GM23338 (cell line): ENCODE data around the gene GNA12. TPM values are rescaled to one million over a fixed set of nuclear protein-coding genes. Genes with fewer than 3 reads are reported as not detected.

Experiments
- ATAC-seq: fragments of 200-7000 bp; cut with Tn5 transposase; 3 replicates; pipeline ENCODE4 v1.9.1; 2020
- DNase-seq: peaks from one replicate; pipeline ENCODE4 v3.0.0-alpha.2; 2015; ENCODE audit warnings: low spot score
- H2AFZ ChIP-seq: fragments of 200-600 bp; sonication (generic); 2 replicates; pipeline ENCODE4 v1.8.0; 2016; ENCODE audit warnings: antibody characterized with exemption, mild to moderate bottlenecking, moderate library complexity
- H3F3A ChIP-seq: fragments of 200-600 bp; sonication (generic); replicated peaks from 2 replicates; pipeline ENCODE4 v1.8.0; 2017; ENCODE audit warnings: antibody characterized with exemption, mixed run types, low read depth
- H3K27ac ChIP-seq: fragments of 200-600 bp; sonication (generic); 2 replicates; pipeline ENCODE4 v1.6.1; 2016; ENCODE audit warnings: low read depth
- H3K27me3 ChIP-seq: fragments of 200-600 bp; sonication (generic); 2 replicates; pipeline ENCODE4 v1.8.0; 2016; ENCODE audit warnings: mild to moderate bottlenecking, mixed run types, moderate library complexity; ENCODE audit not compliant: insufficient read depth
- H3K36me3 ChIP-seq: fragments of 200-600 bp; sonication (generic); 2 replicates; pipeline ENCODE4 v1.8.0; 2016; ENCODE audit warnings: mild to moderate bottlenecking; ENCODE audit not compliant: insufficient read depth
- H3K4me1 ChIP-seq: fragments of 200-600 bp; sonication (generic); 2 replicates; pipeline ENCODE4 v1.8.0; 2016; ENCODE audit warnings: mild to moderate bottlenecking, moderate library complexity; ENCODE audit not compliant: insufficient read depth
- H3K4me2 ChIP-seq: fragments of 200-600 bp; sonication (generic); 2 replicates; pipeline ENCODE4 v1.7.1; 2017; ENCODE audit warnings: mixed run types
- H3K4me3 ChIP-seq: fragments of 200-600 bp; sonication (generic); 2 replicates; pipeline ENCODE4 v1.6.1; 2016; ENCODE audit warnings: mixed run types
- H3K79me2 ChIP-seq: fragments of 200-600 bp; sonication (generic); replicated peaks from 2 replicates; pipeline ENCODE4 v1.8.0; 2017; ENCODE audit warnings: mild to moderate bottlenecking; ENCODE audit not compliant: insufficient read depth
- H3K9me2 ChIP-seq: fragments of 200-600 bp; sonication (generic); 2 replicates; pipeline ENCODE4 v1.8.0; 2017; ENCODE audit not compliant: insufficient read depth
- H4K20me1 ChIP-seq: fragments of 200-600 bp; sonication (generic); replicated peaks from 2 replicates; pipeline ENCODE4 v1.8.0; 2017; ENCODE audit warnings: mild to moderate bottlenecking; ENCODE audit not compliant: insufficient read depth
- H3K27ac Mint-ChIP-seq: 2 replicates; pipeline ENCODE4 v1.8.0; 2020; ENCODE audit warnings: inconsistent platforms, mild to moderate bottlenecking, moderate library complexity, mixed read lengths
- H3K27me3 Mint-ChIP-seq: 3 replicates; pipeline ENCODE4 v1.8.0; 2022; ENCODE audit warnings: low read depth, mild to moderate bottlenecking, moderate library complexity, mixed read lengths, inconsistent platforms; ENCODE audit not compliant: insufficient read depth, poor library complexity
- H3K36me3 Mint-ChIP-seq: 3 replicates; pipeline ENCODE4 v1.8.0; 2021; ENCODE audit warnings: low read depth, mild to moderate bottlenecking, inconsistent platforms, moderate library complexity, mixed read lengths
- H3K4me1 Mint-ChIP-seq: 3 replicates; pipeline ENCODE4 v1.8.0; 2020; ENCODE audit warnings: mild to moderate bottlenecking, inconsistent platforms, mixed read lengths
- H3K4me3 Mint-ChIP-seq: 3 replicates; pipeline ENCODE4 v1.8.0; 2021; ENCODE audit warnings: moderate library complexity, mild to moderate bottlenecking, inconsistent platforms, mixed read lengths
- H3K9me3 Mint-ChIP-seq: 3 replicates; pipeline ENCODE4 v1.8.0; 2020; ENCODE audit warnings: moderate library complexity, mild to moderate bottlenecking, inconsistent platforms, mixed read lengths
- CREB1 ChIP-seq: fragments of 250-450 bp; sonication (Bioruptor Pico); IDR thresholded peaks from 2 replicates; pipeline ENCODE4 v1.5.0; 2020; ENCODE audit warnings: low read depth, mild to moderate bottlenecking, moderate library complexity
- EZH2phosphoT487 ChIP-seq: fragments of 200-600 bp; sonication (generic); IDR thresholded peaks from one replicate; pipeline ENCODE4 v1.8.1; 2018; ENCODE audit warnings: antibody characterized with exemption; ENCODE audit not compliant: unreplicated experiment
- NANOG ChIP-seq: IDR thresholded peaks from 2 replicates; pipeline ENCODE4 v1.6.1; 2016; ENCODE audit warnings: antibody characterized with exemption, borderline replicate concordance
- POLR2AphosphoS5 ChIP-seq: IDR thresholded peaks from 2 replicates; pipeline ENCODE4 v1.6.1; 2016; ENCODE audit warnings: antibody characterized with exemption, low read depth
- polyA plus RNA-seq: library from polyadenylated mRNA; unstranded; fragments of >200 nt; fragmentation: Nextera tagmentation; extraction: Ambion mirVana; gene quantifications from 2 replicates; pipeline ENCODE4 v1.2.1, GENCODE V29; 2016
- total RNA-seq: library from RNA; depleted of rRNA; stranded (reverse); fragments of >200 nt; shearing (Covaris generic); gene quantifications from 2 replicates; pipeline ENCODE4 v1.2.3, GENCODE V29; 2014
- TF ChIP-seq, protein P1 (sequence below): IDR thresholded peaks from one replicate; pipeline ENCODE4 v1.6.1; 2018; ENCODE audit warnings: antibody characterized with exemption; ENCODE audit not compliant: unreplicated experiment
- TF ChIP-seq, protein P2 (sequence below): IDR thresholded peaks from 2 replicates; pipeline ENCODE4 v1.6.1; 2016; ENCODE audit warnings: antibody characterized with exemption

GNA12 gene
- total and polyA plus RNA-seq, 2 experiments from 2014 or later = 24.0 to 87.7 TPM

DNA sequence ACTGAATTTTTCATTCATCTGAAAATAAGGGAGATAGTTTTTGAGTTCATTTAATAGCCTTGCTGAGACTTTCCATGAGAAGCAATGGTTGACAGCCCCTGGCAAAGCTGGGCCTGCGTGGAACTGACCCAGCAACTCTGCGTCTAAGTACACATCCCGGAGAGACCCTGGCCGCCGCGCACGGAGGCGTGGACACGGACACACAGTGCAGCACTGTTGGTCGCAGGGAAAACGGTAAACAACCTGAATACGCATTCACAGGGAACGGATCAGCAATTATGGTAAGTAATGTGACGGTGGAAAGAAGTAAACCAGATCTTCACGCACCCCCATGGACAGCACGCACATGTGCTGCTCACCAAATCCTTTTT is 28.2 kb downstream of the GNA12 start (continued):
- TF ChIP-seq CREB1 (no peak), NANOG (no peak), EZH2phosphoT487 (no peak)
- TF ChIP-seq, protein P1, sequence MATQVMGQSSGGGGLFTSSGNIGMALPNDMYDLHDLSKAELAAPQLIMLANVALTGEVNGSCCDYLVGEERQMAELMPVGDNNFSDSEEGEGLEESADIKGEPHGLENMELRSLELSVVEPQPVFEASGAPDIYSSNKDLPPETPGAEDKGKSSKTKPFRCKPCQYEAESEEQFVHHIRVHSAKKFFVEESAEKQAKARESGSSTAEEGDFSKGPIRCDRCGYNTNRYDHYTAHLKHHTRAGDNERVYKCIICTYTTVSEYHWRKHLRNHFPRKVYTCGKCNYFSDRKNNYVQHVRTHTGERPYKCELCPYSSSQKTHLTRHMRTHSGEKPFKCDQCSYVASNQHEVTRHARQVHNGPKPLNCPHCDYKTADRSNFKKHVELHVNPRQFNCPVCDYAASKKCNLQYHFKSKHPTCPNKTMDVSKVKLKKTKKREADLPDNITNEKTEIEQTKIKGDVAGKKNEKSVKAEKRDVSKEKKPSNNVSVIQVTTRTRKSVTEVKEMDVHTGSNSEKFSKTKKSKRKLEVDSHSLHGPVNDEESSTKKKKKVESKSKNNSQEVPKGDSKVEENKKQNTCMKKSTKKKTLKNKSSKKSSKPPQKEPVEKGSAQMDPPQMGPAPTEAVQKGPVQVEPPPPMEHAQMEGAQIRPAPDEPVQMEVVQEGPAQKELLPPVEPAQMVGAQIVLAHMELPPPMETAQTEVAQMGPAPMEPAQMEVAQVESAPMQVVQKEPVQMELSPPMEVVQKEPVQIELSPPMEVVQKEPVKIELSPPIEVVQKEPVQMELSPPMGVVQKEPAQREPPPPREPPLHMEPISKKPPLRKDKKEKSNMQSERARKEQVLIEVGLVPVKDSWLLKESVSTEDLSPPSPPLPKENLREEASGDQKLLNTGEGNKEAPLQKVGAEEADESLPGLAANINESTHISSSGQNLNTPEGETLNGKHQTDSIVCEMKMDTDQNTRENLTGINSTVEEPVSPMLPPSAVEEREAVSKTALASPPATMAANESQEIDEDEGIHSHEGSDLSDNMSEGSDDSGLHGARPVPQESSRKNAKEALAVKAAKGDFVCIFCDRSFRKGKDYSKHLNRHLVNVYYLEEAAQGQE = no peak

DNA sequence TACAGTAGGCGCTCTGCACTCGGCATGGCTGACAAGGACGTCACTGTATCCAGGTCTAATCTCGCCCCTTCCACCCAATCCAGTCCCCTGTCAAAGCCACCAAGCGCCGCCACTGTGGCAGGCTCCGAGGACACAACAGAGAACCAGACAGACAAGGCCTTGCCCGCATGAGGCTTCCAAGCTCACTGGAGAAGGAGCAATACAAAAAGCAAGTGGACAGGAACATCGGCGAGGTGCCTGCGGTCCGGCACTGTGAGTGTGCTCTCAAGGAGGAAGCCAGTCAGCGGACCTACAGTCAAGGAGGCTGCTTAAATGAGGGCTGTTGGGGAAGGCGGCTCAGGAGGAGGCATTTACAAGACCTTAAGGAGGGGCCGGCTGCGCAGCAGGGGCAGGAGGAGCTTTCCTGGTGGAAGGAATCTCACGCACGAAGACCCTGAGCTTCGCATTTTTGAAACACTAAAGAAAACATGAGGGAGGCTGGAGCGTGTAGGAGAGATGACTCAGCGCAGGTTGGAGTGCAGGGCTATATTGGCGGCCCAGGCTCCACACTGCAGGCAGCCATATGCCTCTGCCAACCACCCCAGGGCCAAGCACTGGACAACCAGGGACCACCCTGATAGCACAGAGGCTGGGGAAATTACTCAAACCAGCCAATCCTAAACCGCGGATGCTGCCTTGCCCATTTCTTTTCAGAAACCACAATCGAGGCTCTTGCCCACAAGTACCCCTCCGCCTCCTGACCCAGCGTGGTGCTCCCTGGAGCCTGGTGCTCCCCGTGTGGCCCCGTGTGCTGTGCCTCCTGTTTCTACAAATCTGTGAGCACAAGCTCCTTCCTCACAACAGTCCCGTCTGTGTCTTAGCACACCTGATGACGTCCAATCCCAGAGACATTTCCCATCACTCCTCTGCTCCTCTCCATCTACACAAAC is 28.9 kb downstream of the GNA12 start:
- peak; percentile 70 for ATAC-seq
- peak; percentile 76 for DNase-seq
- TF ChIP-seq, protein P2, sequence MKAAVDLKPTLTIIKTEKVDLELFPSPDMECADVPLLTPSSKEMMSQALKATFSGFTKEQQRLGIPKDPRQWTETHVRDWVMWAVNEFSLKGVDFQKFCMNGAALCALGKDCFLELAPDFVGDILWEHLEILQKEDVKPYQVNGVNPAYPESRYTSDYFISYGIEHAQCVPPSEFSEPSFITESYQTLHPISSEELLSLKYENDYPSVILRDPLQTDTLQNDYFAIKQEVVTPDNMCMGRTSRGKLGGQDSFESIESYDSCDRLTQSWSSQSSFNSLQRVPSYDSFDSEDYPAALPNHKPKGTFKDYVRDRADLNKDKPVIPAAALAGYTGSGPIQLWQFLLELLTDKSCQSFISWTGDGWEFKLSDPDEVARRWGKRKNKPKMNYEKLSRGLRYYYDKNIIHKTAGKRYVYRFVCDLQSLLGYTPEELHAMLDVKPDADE = no peak
- TF ChIP-seq NANOG = no peak
- TF ChIP-seq, protein P1 = no peak
- 0 out of 2 replicates have a peak, but pooled peaks have one; percentile 29 for TF ChIP-seq POLR2AphosphoS5
- Histone ChIP-seq H3K4me2 (peak overlapping the region; percentile 69), H3K27ac (peak overlapping the region; percentile 97), H3K4me3 (no peak overlapping the region), H3F3A (peaks cover 5% of the 10 kb centered on the region; the same call in 1 of the 2 replicates), H3K4me1 (peaks cover 79% of the 10 kb centered on the region), H3K79me2 (peaks cover 100% of the 10 kb centered on the region), H4K20me1 (no peaks in the 10 kb centered on the region; the same call in 1 of the 2 replicates), H2AFZ (no peak overlapping the region), H3K9me2 (no peaks in the 10 kb centered on the region), H3K27me3 (no peaks in the 10 kb centered on the region), H3K36me3 (no peaks in the 10 kb centered on the region)
- Mint-ChIP-seq H3K9me3 (no peaks in the 10 kb centered on the region), H3K36me3 (peaks cover 25% of the 10 kb centered on the region), H3K27me3 (peaks cover 26% of the 10 kb centered on the region), H3K27ac (peak overlapping the region; percentile 86), H3K4me1 (peaks cover 82% of the 10 kb centered on the region), H3K4me3 (no peak overlapping the region; the same call in 1 of the 3 replicates)
